Body of pancreas (tissue), 4 donors: Measurements from ENCODE around the gene ATP8B4. TPM values are rescaled to one million over a fixed set of nuclear protein-coding genes. Genes with fewer than 3 reads are reported as not detected.
"Not testable (repeated sequence)": the region's sequence is repeated elsewhere in the genome, so short reads cannot be mapped to it uniquely, and the experiment has no call there.

Experiments
- ATAC-seq: fragments of 150-250 bp; one replicate; pipeline ENCODE4 v1.9.1; 2016
- DNase-seq, 4 donors: peaks; one replicate each; pipeline ENCODE4 v3.0.0-alpha.2; 2019
- H3K27ac ChIP-seq, 4 donors: fragments of 200-600 bp; sonication (generic); 1 replicate in 3 of 4; 2 replicates in 1 of 4; pipeline versions ENCODE4 v1.5.1 to v1.6.1; 2016 to 2019; ENCODE audit warnings: mild to moderate bottlenecking in 1 of 4, mixed read lengths in 1 of 4, moderate library complexity in 1 of 4
- H3K27me3 ChIP-seq, 2 donors: fragments of 200-600 bp; sonication (generic); one replicate each; pipeline ENCODE4 v1.6.0; 2016; ENCODE audit warnings: mild to moderate bottlenecking in 1 of 2
- H3K36me3 ChIP-seq, 2 donors: fragments of 200-600 bp; sonication (generic); replicated peaks in 1 of 2; 2 replicates each; pipeline ENCODE4 v1.5.1; 2016; ENCODE audit warnings: low read depth in 2 of 2; ENCODE audit not compliant: insufficient read depth in 1 of 2
- H3K4me1 ChIP-seq: fragments of 200-600 bp; sonication (generic); one replicate; pipeline ENCODE4 v1.6.0; 2016
- H3K4me3 ChIP-seq, 2 donors: fragments of 200-600 bp; sonication (generic); 1 replicate in 1 of 2; 2 replicates in 1 of 2; pipeline ENCODE4 v1.5.1; 2016 to 2019
- H3K9me3 ChIP-seq, 3 donors: fragments of 200-600 bp; sonication (generic); 1 replicate in 2 of 3; 2 replicates in 1 of 3; pipeline ENCODE4 v1.5.1; 2016
- CTCF ChIP-seq, 7 experiments: fragments of 450-650 bp in 4 of 7; fragments of 200-600 bp in 3 of 7; sonication (generic) in 3 of 7; IDR thresholded peaks; one replicate each; pipeline ENCODE4 v1.5.1; 2016 to 2019; ENCODE audit warnings: antibody characterized with exemption in 7 of 7
- POLR2A ChIP-seq, 3 donors: fragments of 450-650 bp; IDR thresholded peaks; one replicate each; pipeline ENCODE4 v1.6.1; 2016; ENCODE audit warnings: antibody characterized with exemption in 3 of 3, mild to moderate bottlenecking in 2 of 3
- WGBS, 2 donors: methylation state at CpG; one replicate each; pipeline ENCODE4 v1.1.5; 2017; 5-methylcytosine and 5-hydroxymethylcytosine counted together
- intact Hi-C: fragments of 100-400 bp; cut with DNase I; formaldehyde crosslinking; loops from one replicate; pipeline ENCODE4 v1.15.1; 2023
- total RNA-seq, 2 donors: library from RNA; depleted of rRNA; stranded (reverse); fragments of >200 nt; gene quantifications; one replicate each; pipeline ENCODE4 v1.1.0, GENCODE V29; 2016

Gene ATP8B4
- total RNA-seq, 2 donors from 2014 or later, result 3.1 to 6.6 TPM

- no peaks in the 10 kb centered on the region for H3K36me3 ChIP-seq
- H3K4me3 ChIP-seq, result no peak overlapping the region
- no peak for TF ChIP-seq CTCF (IDR thresholded peaks at IDR 0.05)
- TF ChIP-seq POLR2A (IDR thresholded peaks at IDR 0.05), result no peak
- intact Hi-C loops, result no loop called here
- no peak overlapping the region for H3K27ac ChIP-seq
- H3K9me3 ChIP-seq, result no peaks in the 10 kb centered on the region
- no peaks in the 10 kb centered on the region for H3K4me1 ChIP-seq
- H3K27me3 ChIP-seq, result no peaks in the 10 kb centered on the region
- WGBS, 2 donors, result 83 to 88% methylated on average over 1 of the region's 1 CpG
- DNase-seq (no peak), ATAC-seq (no peak)
Measured at GRCh38 chr15:50164458-50164857, 45.4 kb upstream of the ATP8B4 start.

- no peaks in the 10 kb centered on the region for H3K27me3 ChIP-seq
- no peaks in the 10 kb centered on the region for H3K36me3 ChIP-seq
- H3K27ac ChIP-seq, result no peak overlapping the region
- no peak overlapping the region for H3K4me3 ChIP-seq
- 22 to 62% methylated on average over 1 to 2 of the region's 2 CpGs for WGBS, 2 donors
- H3K4me1 ChIP-seq, result no peaks in the 10 kb centered on the region
- TF ChIP-seq CTCF (IDR thresholded peaks at IDR 0.05), result no peak
- no peak for TF ChIP-seq POLR2A (IDR thresholded peaks at IDR 0.05)
- no peak for ATAC-seq
- H3K9me3 ChIP-seq, result no peaks in the 10 kb centered on the region
- intact Hi-C loops, result no loop called here
- no peak for DNase-seq
Measured at GRCh38 chr15:50163719-50164410, 44.8 kb upstream of the ATP8B4 start.

DNA sequence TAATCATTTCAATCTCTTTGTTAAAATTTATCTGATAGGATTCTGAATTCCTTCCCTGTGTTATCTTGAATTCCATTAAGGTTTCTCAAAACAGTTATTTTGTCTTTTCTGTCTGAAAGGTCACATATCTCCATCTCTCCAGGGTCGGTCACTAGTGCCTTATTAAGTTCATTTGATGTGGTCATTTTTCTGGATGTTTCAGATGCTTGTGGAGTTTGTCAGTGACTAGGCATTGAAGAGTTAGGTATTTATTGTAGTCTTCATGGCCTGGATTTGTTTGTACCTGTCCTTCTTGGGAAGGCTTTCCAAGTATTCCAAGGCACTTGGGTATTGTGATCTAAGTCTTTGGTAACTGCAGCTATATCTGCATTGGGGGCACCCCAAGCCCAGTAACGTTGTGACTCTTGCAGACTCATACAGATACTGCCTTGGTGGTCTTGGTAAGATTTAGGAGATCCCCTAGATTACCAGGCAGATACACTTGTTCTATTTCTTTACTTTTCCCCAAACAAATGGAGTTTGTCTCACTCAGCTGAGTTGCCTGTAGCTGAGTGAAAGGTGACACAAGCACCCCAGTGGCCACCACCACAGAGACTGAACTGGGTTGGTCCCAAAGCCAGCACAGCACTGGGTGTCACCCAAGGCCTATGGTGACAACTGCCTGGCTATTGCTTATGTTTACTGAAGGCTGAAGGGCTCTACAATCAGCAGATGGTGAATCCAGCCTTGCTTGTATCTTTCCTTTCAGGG lies 44.1 kb upstream of the ATP8B4 start:
- intact Hi-C loops, result no loop called here
- no peak for TF ChIP-seq POLR2A (IDR thresholded peaks at IDR 0.05)
- no peak for TF ChIP-seq CTCF (IDR thresholded peaks at IDR 0.05)
- no peak for DNase-seq
- H3K27ac ChIP-seq, result no peak overlapping the region
- no peak overlapping the region for H3K4me3 ChIP-seq
- H3K9me3 ChIP-seq, result no peaks in the 10 kb centered on the region
- 52 to 54% methylated on average over 2 of the region's 2 CpGs for WGBS, 2 donors
- H3K36me3 ChIP-seq, result no peaks in the 10 kb centered on the region
- no peaks in the 10 kb centered on the region for H3K27me3 ChIP-seq
- H3K4me1 ChIP-seq, result no peaks in the 10 kb centered on the region
- no peak for ATAC-seq

DNA sequence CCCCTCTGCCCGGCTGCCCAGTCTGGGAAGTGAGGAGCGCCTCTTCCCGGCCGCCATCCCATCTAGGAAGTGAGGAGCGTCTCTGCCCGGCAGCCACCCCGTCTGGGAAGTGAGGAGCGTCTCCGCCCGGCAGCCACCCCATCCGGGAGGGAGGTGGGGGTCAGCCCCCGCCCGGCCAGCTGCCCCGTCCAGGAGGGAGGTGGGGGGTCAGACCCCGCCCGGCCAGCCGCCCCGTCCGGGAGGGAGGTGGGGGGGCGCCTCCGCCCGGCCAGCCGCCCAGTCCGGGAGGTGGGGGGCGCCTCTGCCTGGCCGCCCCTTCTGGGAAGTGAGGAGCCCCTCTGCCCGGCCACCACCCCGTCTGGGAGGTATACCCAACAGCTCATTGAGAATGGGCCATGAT lies 39.2 kb upstream of the ATP8B4 start:
- H3K36me3 ChIP-seq, intact Hi-C loops, H3K4me3 ChIP-seq, H3K27ac ChIP-seq, DNase-seq, H3K4me1 ChIP-seq, ATAC-seq, H3K9me3 ChIP-seq, H3K27me3 ChIP-seq: not testable (repeated sequence)
- 87 to 90% methylated on average over 3 to 19 of the region's 28 CpGs for WGBS, 2 donors

GRCh38 chr15:50151476-50151875 lies 32.4 kb upstream of the ATP8B4 start:
- Histone ChIP-seq H3K4me3 (no peak overlapping the region), H3K27me3 (no peaks in the 10 kb centered on the region), H3K9me3 (no peaks in the 10 kb centered on the region), H3K36me3 (no peaks in the 10 kb centered on the region), H3K27ac (no peak overlapping the region), H3K4me1 (no peaks in the 10 kb centered on the region)
- WGBS, 2 donors, result 88 to 93% methylated on average over 2 of the region's 2 CpGs
- ATAC-seq, result no peak
- no peak for DNase-seq
- intact Hi-C loops, result no loop called here
- no peak for TF ChIP-seq POLR2A (IDR thresholded peaks at IDR 0.05)
- no peak for TF ChIP-seq CTCF (IDR thresholded peaks at IDR 0.05)
